HL-60 (cell line): ENCODE measurements around the gene PLEKHA8.

Experiments used
- DNase-seq, 2 experiments: peaks; one replicate each; pipeline ENCODE4 v3.0.0-alpha.2; 2010 to 2020; ENCODE audit warnings: low read depth in 1 of 2, low spot score in 1 of 2
- H3K27ac ChIP-seq: fragments of 250-450 bp; sonication (Bioruptor Pico); replicated peaks from 2 replicates; pipeline ENCODE4 v1.5.1; 2020; ENCODE audit warnings: mild to moderate bottlenecking, moderate library complexity
- H3K27me3 ChIP-seq: fragments of 250-450 bp; sonication (Bioruptor Pico); 2 replicates; pipeline ENCODE4 v1.5.1; 2021; ENCODE audit warnings: mild to moderate bottlenecking, moderate library complexity; ENCODE audit not compliant: insufficient read depth, poor library complexity, severe bottlenecking
- H3K4me3 ChIP-seq: replicated peaks from 2 replicates; pipeline ENCODE4 v1.5.1; 2011; ENCODE audit warnings: mild to moderate bottlenecking, control low read depth, low read length; ENCODE audit not compliant: insufficient read depth
- GABPA ChIP-seq: IDR thresholded peaks from 2 replicates; pipeline ENCODE4 v1.6.1; 2012; ENCODE audit warnings: low read depth
- POLR2AphosphoS5 ChIP-seq: IDR thresholded peaks from 2 replicates; pipeline ENCODE4 v1.6.1; 2012; ENCODE audit warnings: low read depth
- REST ChIP-seq: IDR thresholded peaks from 2 replicates; pipeline ENCODE4 v1.6.1; 2012; ENCODE audit warnings: low read depth; ENCODE audit not compliant: insufficient replicate concordance
- SPI1 ChIP-seq: IDR thresholded peaks from 2 replicates; pipeline ENCODE4 v1.6.1; 2012; ENCODE audit warnings: low read depth, mild to moderate bottlenecking, borderline replicate concordance
- TF ChIP-seq, protein P1 (sequence below): IDR thresholded peaks from one replicate; pipeline ENCODE4 v1.5.1; 2011; ENCODE audit warnings: low read length, control low read depth, inconsistent platforms; ENCODE audit not compliant: insufficient read depth

PLEKHA8 gene

DNA sequence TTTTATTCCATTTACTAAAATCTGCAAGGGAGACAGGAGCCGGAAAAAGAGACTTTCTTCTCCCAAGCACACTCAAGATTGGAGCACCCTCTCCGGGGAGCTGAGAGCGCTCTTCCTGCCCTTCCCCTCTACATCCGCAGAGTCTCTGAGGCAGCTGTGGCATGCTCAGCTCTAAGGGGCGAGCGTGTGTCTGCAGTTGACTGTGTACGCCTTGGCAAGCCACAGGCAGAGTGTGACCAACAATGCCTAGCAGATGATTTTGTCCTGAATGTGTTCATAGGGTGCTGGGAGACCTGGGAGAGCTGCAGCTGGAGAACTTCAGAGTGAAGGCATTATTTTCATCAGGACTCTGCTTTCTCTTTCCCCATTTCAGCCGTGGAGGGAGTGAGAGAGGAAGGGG, 127.3 kb downstream of the PLEKHA8 start:
- Histone ChIP-seq H3K4me3 (no peak overlapping the region), H3K27me3 (no peaks in the 10 kb centered on the region), H3K27ac (peak overlapping the region; percentile 99)
- peak in 1 of 2 experiments; percentile 34 for DNase-seq
- TF ChIP-seq, protein P1, sequence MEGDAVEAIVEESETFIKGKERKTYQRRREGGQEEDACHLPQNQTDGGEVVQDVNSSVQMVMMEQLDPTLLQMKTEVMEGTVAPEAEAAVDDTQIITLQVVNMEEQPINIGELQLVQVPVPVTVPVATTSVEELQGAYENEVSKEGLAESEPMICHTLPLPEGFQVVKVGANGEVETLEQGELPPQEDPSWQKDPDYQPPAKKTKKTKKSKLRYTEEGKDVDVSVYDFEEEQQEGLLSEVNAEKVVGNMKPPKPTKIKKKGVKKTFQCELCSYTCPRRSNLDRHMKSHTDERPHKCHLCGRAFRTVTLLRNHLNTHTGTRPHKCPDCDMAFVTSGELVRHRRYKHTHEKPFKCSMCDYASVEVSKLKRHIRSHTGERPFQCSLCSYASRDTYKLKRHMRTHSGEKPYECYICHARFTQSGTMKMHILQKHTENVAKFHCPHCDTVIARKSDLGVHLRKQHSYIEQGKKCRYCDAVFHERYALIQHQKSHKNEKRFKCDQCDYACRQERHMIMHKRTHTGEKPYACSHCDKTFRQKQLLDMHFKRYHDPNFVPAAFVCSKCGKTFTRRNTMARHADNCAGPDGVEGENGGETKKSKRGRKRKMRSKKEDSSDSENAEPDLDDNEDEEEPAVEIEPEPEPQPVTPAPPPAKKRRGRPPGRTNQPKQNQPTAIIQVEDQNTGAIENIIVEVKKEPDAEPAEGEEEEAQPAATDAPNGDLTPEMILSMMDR: no peak
- TF ChIP-seq REST (no peak), SPI1 (no peak), POLR2AphosphoS5 (no peak), GABPA (no peak)

DNA sequence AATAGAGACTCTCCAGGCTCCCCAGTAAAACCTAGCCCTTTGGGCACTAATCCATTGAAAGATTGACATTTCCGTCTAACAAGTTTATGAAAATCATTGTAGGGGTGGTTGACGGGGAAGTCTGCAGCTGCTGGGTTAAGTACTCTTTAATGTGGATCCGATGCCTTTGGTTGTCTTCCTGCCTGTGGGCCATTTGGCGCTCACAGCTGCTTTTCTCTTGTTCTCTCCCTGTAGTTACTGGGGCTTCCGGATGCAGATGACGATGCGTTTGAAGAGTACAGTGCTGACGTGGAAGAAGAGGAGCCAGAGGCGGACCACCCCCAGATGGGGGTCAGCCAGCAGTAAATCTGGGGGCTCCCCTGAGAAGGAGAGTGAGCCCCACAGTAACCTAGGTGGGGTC, 129.0 kb downstream of the PLEKHA8 start:
- TF ChIP-seq REST (no peak), GABPA (no peak), POLR2AphosphoS5 (no peak), SPI1 (no peak)
- TF ChIP-seq, protein P1: no peak
- Histone ChIP-seq H3K27ac (peak overlapping the region; percentile 99), H3K4me3 (no peak overlapping the region), H3K27me3 (no peaks in the 10 kb centered on the region)
- DNase-seq: peak in 1 of 2 experiments; percentile 37

DNA sequence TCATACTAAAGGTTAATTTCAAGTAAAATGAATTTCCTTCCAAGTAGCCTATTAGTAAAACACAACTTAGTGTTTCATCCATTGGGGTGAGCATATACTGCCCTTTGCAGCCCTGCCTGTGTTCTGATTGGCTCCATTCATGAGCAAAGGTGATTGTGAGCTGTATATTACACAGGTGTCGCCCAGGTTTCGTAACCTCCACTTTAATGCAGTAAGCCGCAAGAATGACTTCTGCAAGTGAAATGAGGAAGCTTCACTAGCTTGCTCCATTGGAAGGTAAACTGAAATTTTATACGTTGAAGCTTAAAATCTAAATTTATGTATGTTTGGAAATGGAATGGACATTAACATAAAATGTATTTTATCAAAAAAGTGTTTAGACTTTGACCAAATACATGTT, 131.0 kb downstream of the PLEKHA8 start:
- peak in 1 of 2 experiments; percentile 90 for DNase-seq
- H3K27ac ChIP-seq: peak overlapping the region; percentile 99
- TF ChIP-seq GABPA (no peak), SPI1 (peak; percentile 45; the same call in 1 of the 2 replicates)

GRCh38 chr7:30159698-30160143, 131.5 kb downstream of the PLEKHA8 start:
- H3K27ac ChIP-seq: peak overlapping the region; percentile 99
- H3K27me3 ChIP-seq: no peaks in the 10 kb centered on the region
- no peak overlapping the region for H3K4me3 ChIP-seq
- TF ChIP-seq POLR2AphosphoS5: peak; percentile 92
- TF ChIP-seq SPI1: peak; percentile 97
- TF ChIP-seq, protein P1: no peak
- TF ChIP-seq GABPA: peak; percentile 36; the same call in 1 of the 2 replicates
- no peak for TF ChIP-seq REST
- DNase-seq: peak; percentile 79 to 98

More for the DNA sequence above, 131.0 kb downstream of the PLEKHA8 start:
- no peaks in the 10 kb centered on the region for H3K27me3 ChIP-seq
- H3K4me3 ChIP-seq: no peak overlapping the region
